HG03025 (cell line): ENCODE measurements around the gene POU5F2.

Source experiments
- ATAC-seq: cut with Tn5 transposase; IDR thresholded peaks from one replicate; pipeline ENCODE4 v1.9.1; 2021; ENCODE audit warnings: mild to moderate bottlenecking, moderate library complexity; ENCODE audit not compliant: unreplicated experiment, low FRiP score

The POU5F2 gene

GRCh38 chr5:93741136-93741811 is at the start of gene POU5F2:
TSS of gene POU5F2 (minus strand) at chr5:93741600. CDS start at chr5:93741563, 37 bp downstream.
- no peak for ATAC-seq

- ATAC-seq, result no peak
Measured at GRCh38 chr5:93790401-93790800, 49.0 kb upstream of the POU5F2 start.

- no peak for ATAC-seq
Measured at GRCh38 chr5:93789173-93790067, 48.0 kb upstream of the POU5F2 start.

- ATAC-seq, result no peak
Measured at GRCh38 chr5:93787598-93787997, 46.2 kb upstream of the POU5F2 start.

- no peak for ATAC-seq
Measured at GRCh38 chr5:93785475-93785874, 44.1 kb upstream of the POU5F2 start.

- no peak for ATAC-seq
Measured at GRCh38 chr5:93782978-93783377, 41.6 kb upstream of the POU5F2 start.

GRCh38 chr5:93777620-93778019 is 36.2 kb upstream of the POU5F2 start:
- ATAC-seq, result no peak

- no peak for ATAC-seq
Measured at GRCh38 chr5:93756372-93756771, 15.0 kb upstream of the POU5F2 start.

GRCh38 chr5:93755716-93756115 is 14.3 kb upstream of the POU5F2 start:
- ATAC-seq, result no peak

GRCh38 chr5:93748875-93749397 is 7.5 kb upstream of the POU5F2 start:
- no peak for ATAC-seq

- no peak for ATAC-seq
Measured at GRCh38 chr5:93746406-93747056, 5.1 kb upstream of the POU5F2 start.

- ATAC-seq, result no peak
Measured at GRCh38 chr5:93736284-93736683, 5.1 kb downstream of the POU5F2 start.

- ATAC-seq, result no peak
Measured at GRCh38 chr5:93735378-93735777, 6.0 kb downstream of the POU5F2 start.

- no peak for ATAC-seq
Measured at GRCh38 chr5:93731987-93732386, 9.4 kb downstream of the POU5F2 start.

GRCh38 chr5:93726595-93726994 is 14.8 kb downstream of the POU5F2 start:
- ATAC-seq, result no peak

- no peak for ATAC-seq
Measured at GRCh38 chr5:93724791-93725190, 16.6 kb downstream of the POU5F2 start.

- no peak for ATAC-seq
Measured at GRCh38 chr5:93723681-93724080, 17.7 kb downstream of the POU5F2 start.

- ATAC-seq, result no peak
Measured at GRCh38 chr5:93723005-93723404, 18.4 kb downstream of the POU5F2 start.

- no peak for ATAC-seq
Measured at GRCh38 chr5:93722588-93722987, 18.8 kb downstream of the POU5F2 start.

GRCh38 chr5:93721511-93721910 is 19.9 kb downstream of the POU5F2 start:
- ATAC-seq, result no peak

- ATAC-seq, result no peak
Measured at GRCh38 chr5:93721071-93721470, 20.3 kb downstream of the POU5F2 start.
